HAP-1 (cell line): ENCODE data around the gene ROBO4.
A peak's percentile ranks its signal among the peaks of the same experiment; 100 is the strongest.

Experiments
- DNase-seq, 2 experiments: peaks; one replicate each; pipeline ENCODE4 v3.0.0-alpha.2; 2016 to 2020; ENCODE audit warnings: low spot score in 2 of 2
- H3K27me3 ChIP-seq: fragments of 250-450 bp; sonication (Bioruptor Pico); 2 replicates; pipeline ENCODE4 v1.5.1; 2020; ENCODE audit warnings: low read depth, mild to moderate bottlenecking, moderate library complexity
- H3K36me3 ChIP-seq: fragments of 250-450 bp; sonication (Bioruptor Pico); replicated peaks from 2 replicates; pipeline ENCODE4 v1.5.1; 2020; ENCODE audit warnings: mild to moderate bottlenecking
- H3K4me1 ChIP-seq: fragments of 250-450 bp; sonication (Bioruptor Pico); 2 replicates; pipeline ENCODE4 v1.5.1; 2020; ENCODE audit warnings: mild to moderate bottlenecking
- H3K4me3 ChIP-seq: fragments of 250-450 bp; sonication (Bioruptor Pico); 2 replicates; pipeline ENCODE4 v1.5.1; 2020; ENCODE audit warnings: mild to moderate bottlenecking, moderate library complexity
- H3K9me3 ChIP-seq: fragments of 250-450 bp; sonication (Bioruptor Pico); 2 replicates; pipeline ENCODE4 v1.5.1; 2020; ENCODE audit warnings: mild to moderate bottlenecking, moderate library complexity
- in situ Hi-C: fragments of 300-500 bp; cut with MboI; formaldehyde crosslinking; loops from 3 replicates; pipeline ENCODE4 v1.14.3; 2020; ENCODE audit warnings: low sequenced_read_pairs, inconsistent platforms, mixed read lengths

ROBO4 gene

GRCh38 chr11:124868331-124869274, 29.1 kb downstream of the ROBO4 start:
- Histone ChIP-seq H3K36me3 (no peaks in the 10 kb centered on the region), H3K4me3 (no peak overlapping the region), H3K4me1 (peaks cover 3% of the 10 kb centered on the region; the same call in 1 of the 2 replicates), H3K27me3 (peaks cover 86% of the 10 kb centered on the region), H3K9me3 (no peaks in the 10 kb centered on the region)
- DNase-seq = no peak
- in situ Hi-C loops = loop anchor here (10.0 to 25.0 kb wide), 2 partner anchors 224 to 456 kb away; partner anchors contain the start of gene OR8B4

GRCh38 chr11:124867700-124868099, 30.0 kb downstream of the ROBO4 start:
- Histone ChIP-seq H3K4me3 (no peak overlapping the region), H3K9me3 (no peaks in the 10 kb centered on the region), H3K4me1 (peaks cover 3% of the 10 kb centered on the region; the same call in 1 of the 2 replicates), H3K27me3 (peaks cover 92% of the 10 kb centered on the region), H3K36me3 (no peaks in the 10 kb centered on the region)
- in situ Hi-C loops = loop anchor here (10.0 to 25.0 kb wide), 2 partner anchors 223 to 455 kb away; partner anchors contain the start of gene OR8B4
- DNase-seq = peak; percentile 35 to 58

GRCh38 chr11:124865902-124866851, 31.5 kb downstream of the ROBO4 start:
- peaks cover 93% of the 10 kb centered on the region for H3K27me3 ChIP-seq
- H3K9me3 ChIP-seq = no peaks in the 10 kb centered on the region
- in situ Hi-C loops = loop anchor here (10.0 to 25.0 kb wide), 2 partner anchors 221 to 454 kb away; partner anchors contain the start of gene OR8B4
- no peaks in the 10 kb centered on the region for H3K36me3 ChIP-seq
- DNase-seq = peak in 1 of 2 experiments; percentile 73
- peaks cover 3% of the 10 kb centered on the region; the same call in 1 of the 2 replicates for H3K4me1 ChIP-seq
- H3K4me3 ChIP-seq = peak overlapping the region; percentile 8

GRCh38 chr11:124865181-124865901, 32.3 kb downstream of the ROBO4 start, which contains the start of gene ROBO3:
Gene ROBO3, plus strand, starts transcription at chr11:124865432. Its CDS starts 146 bp downstream, at chr11:124865578.
- peak in 1 of 2 experiments; percentile 36 for DNase-seq
- peaks cover 89% of the 10 kb centered on the region for H3K27me3 ChIP-seq
- in situ Hi-C loops = loop anchor here (10.0 to 25.0 kb wide), 2 partner anchors 221 to 453 kb away; partner anchors contain the start of gene OR8B4
- H3K9me3 ChIP-seq = no peaks in the 10 kb centered on the region
- peak within 1 kb of the TSS; percentile 8 for H3K4me3 ChIP-seq
- H3K36me3 ChIP-seq = no peaks in the 10 kb centered on the region
- H3K4me1 ChIP-seq = peaks cover 3% of the 10 kb centered on the region; the same call in 1 of the 2 replicates

GRCh38 chr11:124864892-124865180, 32.8 kb downstream of the ROBO4 start:
- DNase-seq = no peak
- Histone ChIP-seq H3K4me3 (no peak overlapping the region), H3K9me3 (no peaks in the 10 kb centered on the region), H3K36me3 (no peaks in the 10 kb centered on the region), H3K27me3 (peaks cover 84% of the 10 kb centered on the region), H3K4me1 (peaks cover 3% of the 10 kb centered on the region; the same call in 1 of the 2 replicates)
- in situ Hi-C loops = loop anchor here (10.0 to 25.0 kb wide), 2 partner anchors 220 to 453 kb away; partner anchors contain the start of gene OR8B4

GRCh38 chr11:124864176-124864891, 33.3 kb downstream of the ROBO4 start:
- no peak for DNase-seq
- H3K36me3 ChIP-seq = no peaks in the 10 kb centered on the region
- H3K9me3 ChIP-seq = no peaks in the 10 kb centered on the region
- no peak overlapping the region for H3K4me3 ChIP-seq
- peaks cover 3% of the 10 kb centered on the region; the same call in 1 of the 2 replicates for H3K4me1 ChIP-seq
- H3K27me3 ChIP-seq = peaks cover 83% of the 10 kb centered on the region
- in situ Hi-C loops = loop anchor here (10.0 to 25.0 kb wide), 2 partner anchors 220 to 452 kb away; partner anchors contain the start of gene OR8B4

- no peak overlapping the region for H3K4me3 ChIP-seq
- H3K4me1 ChIP-seq = peaks cover 3% of the 10 kb centered on the region; the same call in 1 of the 2 replicates
- in situ Hi-C loops = loop anchor here (10.0 to 25.0 kb wide), 2 partner anchors 219 to 451 kb away; partner anchors contain the start of gene OR8B4
- H3K9me3 ChIP-seq = no peaks in the 10 kb centered on the region
- H3K36me3 ChIP-seq = no peaks in the 10 kb centered on the region
- no peak for DNase-seq
- H3K27me3 ChIP-seq = peaks cover 80% of the 10 kb centered on the region
Observed at GRCh38 chr11:124863826-124864165, 33.9 kb downstream of the ROBO4 start.

GRCh38 chr11:124863137-124863825, 34.4 kb downstream of the ROBO4 start:
- in situ Hi-C loops = loop anchor here (10.0 to 25.0 kb wide), 2 partner anchors 218 to 451 kb away; partner anchors contain the start of gene OR8B4
- Histone ChIP-seq H3K27me3 (peaks cover 75% of the 10 kb centered on the region), H3K4me3 (no peak overlapping the region), H3K9me3 (no peaks in the 10 kb centered on the region), H3K36me3 (no peaks in the 10 kb centered on the region), H3K4me1 (peaks cover 3% of the 10 kb centered on the region; the same call in 1 of the 2 replicates)
- DNase-seq = no peak

- Histone ChIP-seq H3K9me3 (no peaks in the 10 kb centered on the region), H3K4me1 (0 out of 2 replicates have a peak, but pooled peaks cover 3% of the 10 kb centered on the region), H3K27me3 (peaks cover 61% of the 10 kb centered on the region), H3K36me3 (no peaks in the 10 kb centered on the region), H3K4me3 (no peak overlapping the region)
- in situ Hi-C loops = loop anchor here (10.0 to 25.0 kb wide), 2 partner anchors 217 to 449 kb away; partner anchors contain the start of gene OR8B4
- no peak for DNase-seq
Observed at GRCh38 chr11:124861670-124862069, 36.0 kb downstream of the ROBO4 start.

GRCh38 chr11:124859171-124859570, 38.5 kb downstream of the ROBO4 start:
- in situ Hi-C loops = loop anchor here (25.0 kb wide), 1 partner anchor 447 kb away; the partner anchor contains the start of gene OR8B4

GRCh38 chr11:124846070-124846673, 51.5 kb downstream of the ROBO4 start:
- Histone ChIP-seq H3K27me3 (peaks cover 99% of the 10 kb centered on the region), H3K9me3 (no peaks in the 10 kb centered on the region), H3K4me1 (no peaks in the 10 kb centered on the region), H3K36me3 (no peaks in the 10 kb centered on the region), H3K4me3 (no peak overlapping the region)
- in situ Hi-C loops = no loop called here
- DNase-seq = no peak

More at GRCh38 chr11:124859171-124859570, 38.5 kb downstream of the ROBO4 start:
- H3K4me1 ChIP-seq = no peaks in the 10 kb centered on the region
- peaks cover 51% of the 10 kb centered on the region for H3K27me3 ChIP-seq
- DNase-seq = no peak
- H3K4me3 ChIP-seq = no peak overlapping the region
- no peaks in the 10 kb centered on the region for H3K36me3 ChIP-seq
- H3K9me3 ChIP-seq = no peaks in the 10 kb centered on the region
